Keratinocyte (primary cell): Measurements from ENCODE around the gene PHAF1. TPM values are rescaled to one million over a fixed set of nuclear protein-coding genes. Genes with fewer than 3 reads are reported as not detected.

Experiments used
- DNase-seq: peaks from one replicate; pipeline ENCODE4 v3.0.0-alpha.2; 2011; ENCODE audit warnings: low read depth, missing footprints, low spot score
- FAIRE-seq: peaks from 2 replicates; lab custom pipeline; 2011; peaks lifted over from hg19 to GRCh38; lab: Jason Lieb, UNC
- H2AFZ ChIP-seq: 2 replicates; pipeline ENCODE4 v1.6.0; 2012; ENCODE audit warnings: low read length, control low read depth, inconsistent platforms; ENCODE audit not compliant: control insufficient read depth
- H3K27ac ChIP-seq: 2 replicates; pipeline ENCODE4 v1.5.1; 2011; ENCODE audit warnings: low read length; ENCODE audit not compliant: control insufficient read depth, insufficient read depth
- H3K27me3 ChIP-seq: 3 replicates; pipeline ENCODE4 v1.6.0; 2011; ENCODE audit warnings: low read length; ENCODE audit not compliant: control insufficient read depth, insufficient read depth; ENCODE audit errors: extremely low read depth
- H3K36me3 ChIP-seq, 2 experiments: 2 replicates in 1 of 2; 3 replicates in 1 of 2; pipeline ENCODE4 v1.5.1; 2011; ENCODE audit warnings: low read length in 2 of 2, mild to moderate bottlenecking in 1 of 2; ENCODE audit not compliant: control insufficient read depth in 2 of 2, insufficient read depth in 2 of 2; ENCODE audit errors: extremely low read depth in 1 of 2
- H3K4me1 ChIP-seq: 3 replicates; pipeline ENCODE4 v1.5.1; 2011; ENCODE audit warnings: low read length; ENCODE audit not compliant: control insufficient read depth, insufficient read depth; ENCODE audit errors: extremely low read depth
- H3K4me2 ChIP-seq: 3 replicates; pipeline ENCODE4 v1.6.0; 2011; ENCODE audit warnings: low read depth, low read length; ENCODE audit not compliant: control insufficient read depth, insufficient read depth; ENCODE audit errors: extremely low read depth
- H3K4me3 ChIP-seq, 3 experiments: fragments of 200-600 bp in 1 of 3; sonication (generic) in 1 of 3; 2 replicates in 2 of 3; 3 replicates in 1 of 3; pipeline ENCODE4 v1.5.1; 2011 to 2016; ENCODE audit warnings: low read length in 3 of 3, mild to moderate bottlenecking in 3 of 3, control low read depth in 2 of 3, inconsistent platforms in 1 of 3, low read depth in 1 of 3, mixed read lengths in 1 of 3, mixed run types in 1 of 3, moderate library complexity in 1 of 3; ENCODE audit not compliant: control insufficient read depth in 2 of 3, insufficient read depth in 2 of 3; ENCODE audit errors: extremely low read depth in 1 of 3
- H3K79me2 ChIP-seq: 2 replicates; pipeline ENCODE4 v1.6.0; 2012; ENCODE audit warnings: low read length; ENCODE audit not compliant: control insufficient read depth, insufficient read depth
- H3K9ac ChIP-seq: 3 replicates; pipeline ENCODE4 v1.6.0; 2011; ENCODE audit warnings: low read length; ENCODE audit not compliant: control insufficient read depth, insufficient read depth; ENCODE audit errors: extremely low read depth
- H3K9me1 ChIP-seq: 3 replicates; pipeline ENCODE4 v1.6.0; 2011; ENCODE audit warnings: low read length; ENCODE audit not compliant: control insufficient read depth, insufficient read depth; ENCODE audit errors: extremely low read depth
- H3K9me3 ChIP-seq: 2 replicates; pipeline ENCODE4 v1.5.1; 2012; ENCODE audit warnings: low read depth, low read length; ENCODE audit not compliant: control insufficient read depth
- H4K20me1 ChIP-seq: 3 replicates; pipeline ENCODE4 v1.6.0; 2011; ENCODE audit warnings: low read length; ENCODE audit not compliant: control insufficient read depth, insufficient read depth; ENCODE audit errors: extremely low read depth
- EZH2 ChIP-seq: IDR thresholded peaks from one replicate; pipeline ENCODE4 v1.6.1; 2012; ENCODE audit warnings: inconsistent platforms, mild to moderate bottlenecking, low read length, moderate library complexity
- dilution Hi-C: fragments of 300-500 bp; cut with MboI; formaldehyde crosslinking; loops from one replicate; pipeline ENCODE4 v1.7.0; 2020; ENCODE audit warnings: low sequenced_read_pairs; ENCODE audit not compliant: extremely low pct_ligation_motif_present
- polyA plus RNA-seq, 5 experiments: library from polyadenylated mRNA; depleted of rRNA in 3 of 5; stranded (reverse) in 3 of 5; stranded (forward) in 1 of 5; unstranded in 1 of 5; fragments of >200 nt; gene quantifications; 1 replicate in 1 of 5; 2 replicates in 3 of 5; 3 replicates in 1 of 5; pipeline versions ENCODE4 v1.2.1 to v1.2.3, GENCODE V29; 2011 to 2012; ENCODE audit warnings: missing spikeins in 2 of 5, low read depth in 1 of 5, low replicate concordance in 1 of 5
- TF ChIP-seq, protein P1 (sequence below), 3 experiments: IDR thresholded peaks in 1 of 3; conservative IDR thresholded peaks in 1 of 3; optimal IDR thresholded peaks in 1 of 3; 2 replicates in 2 of 3; 3 replicates in 1 of 3; pipeline versions ENCODE3 to v1.5.1; 2011; ENCODE audit warnings: low read length in 3 of 3, mild to moderate bottlenecking in 3 of 3, moderate library complexity in 2 of 3, control low read depth in 1 of 3, inconsistent platforms in 1 of 3; ENCODE audit not compliant: insufficient read depth in 2 of 3; ENCODE audit errors: extremely low read depth in 1 of 3

PHAF1 gene
- polyA plus RNA-seq, 1 donor (not counting 4 experiments of a cell fraction or from before 2014, with no cell fraction given): 26.7 TPM

GRCh38 chr16:67165121-67166078 is 55.7 kb downstream of the PHAF1 start:
- TF ChIP-seq, protein P1, sequence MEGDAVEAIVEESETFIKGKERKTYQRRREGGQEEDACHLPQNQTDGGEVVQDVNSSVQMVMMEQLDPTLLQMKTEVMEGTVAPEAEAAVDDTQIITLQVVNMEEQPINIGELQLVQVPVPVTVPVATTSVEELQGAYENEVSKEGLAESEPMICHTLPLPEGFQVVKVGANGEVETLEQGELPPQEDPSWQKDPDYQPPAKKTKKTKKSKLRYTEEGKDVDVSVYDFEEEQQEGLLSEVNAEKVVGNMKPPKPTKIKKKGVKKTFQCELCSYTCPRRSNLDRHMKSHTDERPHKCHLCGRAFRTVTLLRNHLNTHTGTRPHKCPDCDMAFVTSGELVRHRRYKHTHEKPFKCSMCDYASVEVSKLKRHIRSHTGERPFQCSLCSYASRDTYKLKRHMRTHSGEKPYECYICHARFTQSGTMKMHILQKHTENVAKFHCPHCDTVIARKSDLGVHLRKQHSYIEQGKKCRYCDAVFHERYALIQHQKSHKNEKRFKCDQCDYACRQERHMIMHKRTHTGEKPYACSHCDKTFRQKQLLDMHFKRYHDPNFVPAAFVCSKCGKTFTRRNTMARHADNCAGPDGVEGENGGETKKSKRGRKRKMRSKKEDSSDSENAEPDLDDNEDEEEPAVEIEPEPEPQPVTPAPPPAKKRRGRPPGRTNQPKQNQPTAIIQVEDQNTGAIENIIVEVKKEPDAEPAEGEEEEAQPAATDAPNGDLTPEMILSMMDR (optimal IDR thresholded peaks at IDR 0.05 in 1 of 3, IDR thresholded peaks at IDR 0.05 in 1 of 3, conservative IDR thresholded peaks at IDR 0.05 in 1 of 3; ENCODE audit: extremely low read depth in 1 of 3, insufficient read depth in 2 of 3, low read length in 3 of 3): no peak
- no peak for TF ChIP-seq EZH2
- Histone ChIP-seq H3K9ac (no peak overlapping the region), H3K4me1 (peaks cover 31% of the 10 kb centered on the region), H2AFZ (no peak overlapping the region), H3K9me3 (no peaks in the 10 kb centered on the region), H3K27me3 (peaks cover 7% of the 10 kb centered on the region), H3K36me3 (no peaks in the 10 kb centered on the region), H3K4me2 (no peak overlapping the region), H3K79me2 (no peaks in the 10 kb centered on the region), H4K20me1 (no peaks in the 10 kb centered on the region), H3K4me3 (no peak overlapping the region), H3K9me1 (no peaks in the 10 kb centered on the region), H3K27ac (no peak overlapping the region)
- DNase-seq (no peak), FAIRE-seq (no peak)
- dilution Hi-C loops: no loop called here

GRCh38 chr16:67166110-67166547 is 56.4 kb downstream of the PHAF1 start:
- no peak overlapping the region for H3K4me3 ChIP-seq
- H2AFZ ChIP-seq: no peak overlapping the region
- no peak overlapping the region for H3K27ac ChIP-seq
- H3K4me2 ChIP-seq: no peak overlapping the region
- H3K27me3 ChIP-seq: peaks cover 7% of the 10 kb centered on the region
- FAIRE-seq (no peak), DNase-seq (no peak)
- H3K9me1 ChIP-seq: no peaks in the 10 kb centered on the region
- peaks cover 34% of the 10 kb centered on the region for H3K4me1 ChIP-seq
- dilution Hi-C loops: no loop called here
- TF ChIP-seq EZH2: no peak
- TF ChIP-seq, protein P1 (optimal IDR thresholded peaks at IDR 0.05 in 1 of 3, IDR thresholded peaks at IDR 0.05 in 1 of 3, conservative IDR thresholded peaks at IDR 0.05 in 1 of 3; ENCODE audit: extremely low read depth in 1 of 3, insufficient read depth in 2 of 3, low read length in 3 of 3): no peak
- H3K9me3 ChIP-seq: no peaks in the 10 kb centered on the region
- no peaks in the 10 kb centered on the region for H3K36me3 ChIP-seq
- no peaks in the 10 kb centered on the region for H3K79me2 ChIP-seq
- no peak overlapping the region for H3K9ac ChIP-seq
- no peaks in the 10 kb centered on the region for H4K20me1 ChIP-seq
